ENCODE results near the gene CRISP2. TPM values are rescaled to one million over a fixed set of nuclear protein-coding genes. Genes with fewer than 3 reads are reported as not detected.

CRISP2 gene
- total and polyA plus RNA-seq, 2 donors (not counting 3 experiments of a cell fraction or from before 2014, with no cell fraction given): not detected

DNA sequence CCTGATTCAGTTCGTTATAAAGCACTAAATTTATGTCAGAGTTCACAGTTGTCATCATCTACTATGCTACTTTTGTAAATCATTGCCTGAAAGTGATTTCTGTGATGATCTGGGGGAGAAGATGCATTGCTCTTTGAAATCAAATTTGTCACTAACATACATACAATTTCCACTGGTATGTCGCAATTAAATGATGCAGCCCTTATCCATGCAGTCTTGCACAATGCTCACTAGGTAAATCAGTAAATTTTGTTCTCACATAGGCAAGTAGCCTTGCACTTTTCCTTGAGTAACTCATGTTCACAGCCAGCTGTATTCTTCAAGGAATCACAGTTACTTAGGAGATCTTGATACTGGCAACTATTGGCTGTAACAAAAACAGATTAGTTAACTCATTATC, 20.8 kb downstream of the CRISP2 start:
- Histone ChIP-seq H4K20me1 (replicated peaks; ENCODE audit: control insufficient read depth, extremely low read depth, insufficient read depth, low read length) (no peaks in the 10 kb centered on the region), H3K4me1 (ENCODE audit: control insufficient read depth, extremely low read depth, insufficient read depth, low read length) (no peaks in the 10 kb centered on the region), H3K9me3 (replicated peaks; ENCODE audit: control insufficient read depth, insufficient read depth, low read length) (peaks cover 2% of the 10 kb centered on the region), H3K9me1 (replicated peaks; ENCODE audit: control insufficient read depth, extremely low read depth, insufficient read depth, low read length) (no peaks in the 10 kb centered on the region), H3K79me2 (ENCODE audit: control insufficient read depth, insufficient read depth, low read length) (no peaks in the 10 kb centered on the region), H3K4me2 (ENCODE audit: insufficient read depth, low read length) (no peak overlapping the region), H3K9ac (replicated peaks; ENCODE audit: extremely low read depth, insufficient read depth, low read length) (no peak overlapping the region), H3K27me3 (ENCODE audit: control insufficient read depth in 2 of 2, insufficient read depth in 2 of 2, low read length in 2 of 2) (no peaks in the 10 kb centered on the region), H3K4me3 (replicated peaks in 1 of 3; ENCODE audit: insufficient read depth in 1 of 3, low read depth in 1 of 3, low read length in 3 of 3) (no peak overlapping the region), H3K27ac (ENCODE audit: insufficient read depth, low read depth, low read length) (no peak overlapping the region), H2AFZ (ENCODE audit: low read depth, low read length) (no peak overlapping the region), H3K36me3 (ENCODE audit: control insufficient read depth in 2 of 2, extremely low read depth in 1 of 2, insufficient read depth in 2 of 2, low read length in 2 of 2) (no peaks in the 10 kb centered on the region)
- DNase-seq (ENCODE audit: low read depth, low spot score) (no peak), FAIRE-seq (no peak)
- CTCF ChIA-PET: no interaction called here
- intact Hi-C loops (cut with micrococcal nuclease) (no loop called here), dilution Hi-C loops (cut with MboI; ENCODE audit: extremely low pct_ligation_motif_present, low sequenced_read_pairs) (no loop called here)
- BruUV-seq (replicated peaks): no TSS peak
- TF ChIP-seq, protein P1, sequence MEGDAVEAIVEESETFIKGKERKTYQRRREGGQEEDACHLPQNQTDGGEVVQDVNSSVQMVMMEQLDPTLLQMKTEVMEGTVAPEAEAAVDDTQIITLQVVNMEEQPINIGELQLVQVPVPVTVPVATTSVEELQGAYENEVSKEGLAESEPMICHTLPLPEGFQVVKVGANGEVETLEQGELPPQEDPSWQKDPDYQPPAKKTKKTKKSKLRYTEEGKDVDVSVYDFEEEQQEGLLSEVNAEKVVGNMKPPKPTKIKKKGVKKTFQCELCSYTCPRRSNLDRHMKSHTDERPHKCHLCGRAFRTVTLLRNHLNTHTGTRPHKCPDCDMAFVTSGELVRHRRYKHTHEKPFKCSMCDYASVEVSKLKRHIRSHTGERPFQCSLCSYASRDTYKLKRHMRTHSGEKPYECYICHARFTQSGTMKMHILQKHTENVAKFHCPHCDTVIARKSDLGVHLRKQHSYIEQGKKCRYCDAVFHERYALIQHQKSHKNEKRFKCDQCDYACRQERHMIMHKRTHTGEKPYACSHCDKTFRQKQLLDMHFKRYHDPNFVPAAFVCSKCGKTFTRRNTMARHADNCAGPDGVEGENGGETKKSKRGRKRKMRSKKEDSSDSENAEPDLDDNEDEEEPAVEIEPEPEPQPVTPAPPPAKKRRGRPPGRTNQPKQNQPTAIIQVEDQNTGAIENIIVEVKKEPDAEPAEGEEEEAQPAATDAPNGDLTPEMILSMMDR (IDR thresholded peaks at IDR 0.05; ENCODE audit: extremely low read depth in 1 of 2, insufficient read depth in 1 of 2, low read depth in 1 of 2, low read length in 2 of 2): no peak
- TF ChIP-seq, protein P2, sequence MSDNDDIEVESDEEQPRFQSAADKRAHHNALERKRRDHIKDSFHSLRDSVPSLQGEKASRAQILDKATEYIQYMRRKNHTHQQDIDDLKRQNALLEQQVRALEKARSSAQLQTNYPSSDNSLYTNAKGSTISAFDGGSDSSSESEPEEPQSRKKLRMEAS (IDR thresholded peaks at IDR 0.05; ENCODE audit: insufficient read depth, insufficient read length): no peak
- TF ChIP-seq MYC (IDR thresholded peaks at IDR 0.05; ENCODE audit: low read depth, low read length) (no peak), POLR2A (IDR thresholded peaks at IDR 0.05; ENCODE audit: low read depth, low read length) (no peak), GATA2 (IDR thresholded peaks at IDR 0.05; ENCODE audit: insufficient read depth, insufficient read length, low read depth, low read length) (no peak), JUN (IDR thresholded peaks at IDR 0.05; ENCODE audit: borderline replicate concordance, insufficient read depth, insufficient read length, low read depth) (no peak), POLR2AphosphoS5 (IDR thresholded peaks at IDR 0.05; ENCODE audit: insufficient read depth, low read depth, low read length) (no peak), FOS (IDR thresholded peaks at IDR 0.05; ENCODE audit: borderline replicate concordance, insufficient read depth, low read length) (no peak), EZH2 (IDR thresholded peaks at IDR 0.05; ENCODE audit: borderline replicate concordance, low read depth, low read length, severe bottlenecking) (no peak)
- POLR2A ChIA-PET: no interaction called here
